ENCODE data around the gene PDE6C. TPM values are rescaled to one million over a fixed set of nuclear protein-coding genes. Genes with fewer than 3 reads are reported as not detected.

The PDE6C gene
- total and polyA plus RNA-seq, 2 of the 4 experiments (the other 2 are of a cell fraction): not detected

GRCh38 chr10:93704451-93704850 lies 92.1 kb downstream of the PDE6C start:
- Histone ChIP-seq H3K27ac (ENCODE audit: insufficient read depth, low read length) (no peak overlapping the region), H3K4ac (ENCODE audit: low read depth, low read length) (no peak overlapping the region), H2BK15ac (ENCODE audit: low read depth, low read length) (no peak overlapping the region), H2BK20ac (ENCODE audit: low read depth, low read length) (no peak overlapping the region), H4K20me1 (ENCODE audit: insufficient read depth, low read length) (no peaks in the 10 kb centered on the region), H3K56ac (ENCODE audit: extremely low read depth, insufficient read depth, low read length) (no peak overlapping the region), H4K8ac (ENCODE audit: low read depth in 2 of 2, low read length in 2 of 2) (no peak overlapping the region), H3K36me3 (ENCODE audit: control insufficient read depth, insufficient read depth, low read length) (no peaks in the 10 kb centered on the region; the same call in 1 of the 2 replicates), H2BK120ac (ENCODE audit: low read depth, low read length) (no peak overlapping the region), H3K79me1 (ENCODE audit: low read depth in 1 of 2, low read length in 2 of 2) (peaks cover 9 to 14% of the 10 kb centered on the region in 2 experiments), H2AK5ac (ENCODE audit: low read depth, low read length) (no peak overlapping the region), H3K4me3 (ENCODE audit: insufficient read depth, low read depth, low read length) (no peak overlapping the region), H3K4me2 (ENCODE audit: low read depth, low read length) (no peak overlapping the region), H4K5ac (ENCODE audit: low read depth, low read length) (no peak overlapping the region), H2AFZ (replicated peaks; ENCODE audit: low read length, poor library complexity) (no peak overlapping the region), H3K4me1 (ENCODE audit: control insufficient read depth, insufficient read depth, low read length) (no peaks in the 10 kb centered on the region), H3K9me3 (ENCODE audit: control insufficient read depth, insufficient read depth, low read length) (no peaks in the 10 kb centered on the region), H3K9ac (ENCODE audit: low read depth, low read length) (no peak overlapping the region), H3K9me1 (ENCODE audit: insufficient read depth, low read length) (no peaks in the 10 kb centered on the region), H3K14ac (replicated peaks; ENCODE audit: low read depth, low read length) (no peak overlapping the region), H3K18ac (ENCODE audit: low read depth, low read length) (no peak overlapping the region), H3K23ac (ENCODE audit: low read depth, low read length) (no peak overlapping the region), H2BK5ac (ENCODE audit: low read depth, low read length, poor library complexity, severe bottlenecking) (no peak overlapping the region), H2AK9ac (replicated peaks; ENCODE audit: low read depth, low read length, poor library complexity) (no peak overlapping the region), H3K27me3 (ENCODE audit: control insufficient read depth, insufficient read depth, low read length) (peaks cover 5% of the 10 kb centered on the region; the same call in 1 of the 2 replicates), H4K91ac (ENCODE audit: insufficient read depth, low read depth, low read length) (no peak overlapping the region)
- dilution Hi-C loops (cut with HindIII; ENCODE audit: low sequenced_read_pairs, unreplicated experiment) (no loop called here), in situ Hi-C loops (cut with MboI; ENCODE audit: low sequenced_read_pairs) (no loop called here), intact Hi-C loops (cut with micrococcal nuclease) (loop anchor here (10.0 kb wide), 1 partner anchor 630 kb away; no protein-coding TSS in a partner anchor)
- BruUV-seq (replicated peaks): no TSS peak
- ATAC-seq (ENCODE audit: low read depth) (no peak), DNase-seq (no peak)
- no peak for TF ChIP-seq POLR2A (IDR thresholded peaks at IDR 0.05; ENCODE audit: low read depth, low read length)
- POLR2A ChIA-PET (ENCODE audit: unreplicated experiment): no interaction called here
- CTCF ChIA-PET: no interaction called here
- no CpG with 5 or more reads among the region's 5 CpGs for WGBS, 2 experiments (ENCODE audit: extremely low coverage in 2 of 2, insufficient read length in 1 of 2)
